Liver (tissue), 9 donors: Measurements from ENCODE around the gene GPATCH2L. TPM values are rescaled to one million over a fixed set of nuclear protein-coding genes. Genes with fewer than 3 reads are reported as not detected.

Source experiments
- DNase-seq: peaks from one replicate; pipeline ENCODE4 v3.0.0-alpha.2; 2017; ENCODE audit warnings: low spot score
- H3K27ac ChIP-seq, 2 donors: one replicate each; pipeline ENCODE4 v1.7.0; 2013; ENCODE audit warnings: inconsistent platforms in 2 of 2, low read length in 2 of 2, control low read depth in 1 of 2, low read depth in 1 of 2, mild to moderate bottlenecking in 1 of 2
- H3K27me3 ChIP-seq, 4 donors: one replicate each; pipeline versions ENCODE4 v1.6.1 to v1.7.0; 2013; ENCODE audit warnings: low read length in 3 of 4, inconsistent platforms in 1 of 4, mild to moderate bottlenecking in 1 of 4, moderate library complexity in 1 of 4; ENCODE audit not compliant: control insufficient read depth in 4 of 4, insufficient read depth in 4 of 4
- H3K36me3 ChIP-seq, 4 donors: one replicate each; pipeline versions ENCODE4 v1.6.1 to v1.7.0; 2013; ENCODE audit warnings: low read length in 3 of 4, mild to moderate bottlenecking in 3 of 4, low read depth in 1 of 4, moderate library complexity in 1 of 4; ENCODE audit not compliant: control insufficient read depth in 4 of 4, insufficient read depth in 3 of 4
- H3K4me1 ChIP-seq, 4 donors: one replicate each; pipeline versions ENCODE4 v1.6.1 to v1.7.0; 2013; ENCODE audit warnings: low read length in 3 of 4, mild to moderate bottlenecking in 3 of 4, moderate library complexity in 1 of 4; ENCODE audit not compliant: control insufficient read depth in 4 of 4, insufficient read depth in 4 of 4
- H3K4me3 ChIP-seq, 3 donors: one replicate each; pipeline versions ENCODE4 v1.6.1 to v1.7.0; 2013; ENCODE audit warnings: low read length in 3 of 3, control low read depth in 1 of 3, low read depth in 1 of 3, mild to moderate bottlenecking in 1 of 3
- H3K9ac ChIP-seq, 2 donors: one replicate each; pipeline ENCODE4 v1.7.0; 2013; ENCODE audit warnings: low read length in 2 of 2, mild to moderate bottlenecking in 2 of 2, moderate library complexity in 2 of 2, control low read depth in 1 of 2, low read depth in 1 of 2
- H3K9me3 ChIP-seq, 4 donors: one replicate each; pipeline versions ENCODE4 v1.6.1 to v1.7.0; 2013; ENCODE audit warnings: low read length in 3 of 4; ENCODE audit not compliant: control insufficient read depth in 4 of 4
- CTCF ChIP-seq: fragments of 150-350 bp; IDR thresholded peaks from 2 replicates; pipeline ENCODE4 v1.5.1; 2017; ENCODE audit warnings: improper control_type of control experiment, low read depth, low read length; ENCODE audit not compliant: missing input control
- EGR1 ChIP-seq, 2 donors: IDR thresholded peaks; 2 replicates each; pipeline ENCODE4 v1.6.1; 2016 to 2018; ENCODE audit warnings: antibody characterized with exemption in 2 of 2, low read depth in 2 of 2
- FOXA1 ChIP-seq: IDR thresholded peaks from 2 replicates; pipeline ENCODE4 v1.6.1; 2016; ENCODE audit warnings: antibody characterized with exemption
- FOXA2 ChIP-seq: IDR thresholded peaks from 2 replicates; pipeline ENCODE4 v1.6.1; 2016; ENCODE audit warnings: antibody characterized with exemption
- GABPA ChIP-seq, 2 donors: IDR thresholded peaks in 1 of 2; conservative IDR thresholded peaks in 1 of 2; 2 replicates each; pipeline ENCODE4 v1.6.1; 2016; ENCODE audit warnings: antibody characterized with exemption in 2 of 2, mild to moderate bottlenecking in 1 of 2, moderate library complexity in 1 of 2
- HNF4A ChIP-seq, 2 donors: conservative IDR thresholded peaks; 2 replicates each; pipeline ENCODE4 v1.6.1; 2016; ENCODE audit warnings: antibody characterized with exemption in 2 of 2, mild to moderate bottlenecking in 2 of 2
- JUND ChIP-seq, 2 donors: IDR thresholded peaks; 2 replicates each; pipeline ENCODE4 v1.6.1; 2016; ENCODE audit warnings: antibody characterized with exemption in 2 of 2
- MAX ChIP-seq: IDR thresholded peaks from 2 replicates; pipeline ENCODE4 v1.6.1; 2016; ENCODE audit warnings: antibody characterized with exemption
- RAD21 ChIP-seq, 2 donors: IDR thresholded peaks; 2 replicates each; pipeline ENCODE4 v1.6.1; 2016; ENCODE audit warnings: antibody characterized with exemption in 2 of 2, mild to moderate bottlenecking in 2 of 2
- REST ChIP-seq: IDR thresholded peaks from 2 replicates; pipeline ENCODE4 v1.6.1; 2016; ENCODE audit warnings: antibody characterized with exemption, mild to moderate bottlenecking
- SP1 ChIP-seq: IDR thresholded peaks from 2 replicates; pipeline ENCODE4 v1.6.1; 2018; ENCODE audit warnings: antibody characterized with exemption, mild to moderate bottlenecking
- TAF1 ChIP-seq: conservative IDR thresholded peaks from 2 replicates; pipeline ENCODE4 v1.6.1; 2016; ENCODE audit warnings: antibody characterized with exemption, mild to moderate bottlenecking
- YY1 ChIP-seq: IDR thresholded peaks from 2 replicates; pipeline ENCODE4 v1.6.1; 2016; ENCODE audit warnings: antibody characterized with exemption, mild to moderate bottlenecking
- WGBS: extraction: QIAGEN DNeasy Blood & Tissue Kit; methylation state at CpG from one replicate; pipeline ENCODE4 v1.1.7; 2013; 5-methylcytosine and 5-hydroxymethylcytosine counted together
- polyA plus RNA-seq, 2 donors: library from polyadenylated mRNA; stranded (reverse) in 1 of 2; unstranded in 1 of 2; fragments of 200-250 nt in 1 of 2; fragments of >200 nt in 1 of 2; fragmentation: Nextera tagmentation in 1 of 2; extraction: Ambion mirVana in 1 of 2; gene quantifications; one replicate each; pipeline versions ENCODE4 v1.2.1 to v1.2.3, GENCODE V29; 2013 to 2015
- total RNA-seq, 2 donors: library from RNA; depleted of rRNA; stranded (reverse); fragments of >200 nt; gene quantifications; one replicate each; pipeline ENCODE4 v1.2.3, GENCODE V29; 2014
- donor health status: healthy.
- donor health status: healthy.
- donor health status: healthy.
- donor health status: healthy.
- donor health status: healthy.

Gene GPATCH2L
- total and polyA plus RNA-seq, 4 donors = 4.5 to 39.5 (median 15.8) TPM

- 86% methylated on average over 2 of the region's 2 CpGs for WGBS
These were observed 45.5 kb upstream of the GPATCH2L start for GRCh38 chr14:76106188-76106587.

GRCh38 chr14:76109087-76109880 is 42.4 kb upstream of the GPATCH2L start:
- 70% methylated on average over 14 of the region's 14 CpGs for WGBS
- H3K27ac ChIP-seq = no peak overlapping the region
- H3K4me1 ChIP-seq = no peaks in the 10 kb centered on the region
- H3K4me3 ChIP-seq = no peak overlapping the region
- no peaks in the 10 kb centered on the region for H3K36me3 ChIP-seq
- peaks cover 0 to 5% (median 0%) of the 10 kb centered on the region in 4 donors for H3K27me3 ChIP-seq
- no peaks in the 10 kb centered on the region for H3K9me3 ChIP-seq
- TF ChIP-seq GABPA (IDR thresholded peaks at IDR 0.05 in 1 of 2, conservative IDR thresholded peaks at IDR 0.05 in 1 of 2) = no peak
- TF ChIP-seq EGR1 (IDR thresholded peaks at IDR 0.05; ENCODE audit: low read depth in 2 of 2) = no peak
- TF ChIP-seq RAD21 (IDR thresholded peaks at IDR 0.05) = no peak
- no peak for TF ChIP-seq YY1
- TF ChIP-seq HNF4A (conservative IDR thresholded peaks at IDR 0.05) = no peak
- no peak for TF ChIP-seq REST
- TF ChIP-seq JUND (IDR thresholded peaks at IDR 0.05) = no peak
- no peak for TF ChIP-seq FOXA1
- no peak overlapping the region for H3K9ac ChIP-seq
- no peak for DNase-seq

More at GRCh38 chr14:76106188-76106587, 45.5 kb upstream of the GPATCH2L start:
- H3K4me1 ChIP-seq = no peaks in the 10 kb centered on the region
- no peak overlapping the region for H3K9ac ChIP-seq
- no peaks in the 10 kb centered on the region for H3K9me3 ChIP-seq
- H3K4me3 ChIP-seq = no peak overlapping the region
- DNase-seq = no peak
- TF ChIP-seq MAX = no peak
- no peak for TF ChIP-seq TAF1
- no peak for TF ChIP-seq JUND (IDR thresholded peaks at IDR 0.05)
- no peak for TF ChIP-seq HNF4A (conservative IDR thresholded peaks at IDR 0.05)
- no peak for TF ChIP-seq CTCF
- no peak for TF ChIP-seq FOXA2
- TF ChIP-seq YY1 = no peak
- no peak for TF ChIP-seq EGR1 (IDR thresholded peaks at IDR 0.05; ENCODE audit: low read depth in 2 of 2)
- TF ChIP-seq RAD21 (IDR thresholded peaks at IDR 0.05) = no peak
- no peak for TF ChIP-seq FOXA1
- TF ChIP-seq SP1 = no peak
- H3K36me3 ChIP-seq = no peaks in the 10 kb centered on the region
- H3K27ac ChIP-seq = no peak overlapping the region
- no peaks in the 10 kb centered on the region for H3K27me3 ChIP-seq
